Prostate gland (tissue), 2 donors: ENCODE results near the gene LRRC74A. TPM values are rescaled to one million over a fixed set of nuclear protein-coding genes. Genes with fewer than 3 reads are reported as not detected.

Source experiments
- DNase-seq: peaks from one replicate; pipeline ENCODE4 v3.0.0-alpha.2; 2019; ENCODE audit warnings: low spot score
- H3K27ac ChIP-seq, 2 donors: fragments of 200-600 bp; sonication (generic); 2 replicates each; pipeline ENCODE4 v1.5.1; 2017 to 2019
- H3K27me3 ChIP-seq: fragments of 200-600 bp; sonication (generic); replicated peaks from 2 replicates; pipeline ENCODE4 v1.5.1; 2019; ENCODE audit not compliant: insufficient read depth
- H3K36me3 ChIP-seq, 2 donors: fragments of 200-600 bp; sonication (generic); 1 replicate in 1 of 2; 2 replicates in 1 of 2; pipeline versions ENCODE4 v1.5.1 to v1.8.1; 2017 to 2019
- H3K4me1 ChIP-seq: fragments of 200-600 bp; sonication (generic); replicated peaks from 2 replicates; pipeline ENCODE4 v1.5.1; 2019
- H3K4me3 ChIP-seq, 2 donors: fragments of 200-600 bp; sonication (generic); 2 replicates each; pipeline ENCODE4 v1.5.1; 2017 to 2019
- H3K9me3 ChIP-seq: fragments of 200-600 bp; sonication (generic); 2 replicates; pipeline ENCODE4 v1.5.1; 2017
- POLR2A ChIP-seq: fragments of 450-650 bp; IDR thresholded peaks from one replicate; pipeline ENCODE4 v1.6.1; 2016; ENCODE audit warnings: antibody characterized with exemption, mild to moderate bottlenecking
- POLR2AphosphoS5 ChIP-seq: sonication (generic); formaldehyde crosslinking; IDR thresholded peaks from one replicate; pipeline ENCODE4 v1.6.1; 2017; ENCODE audit warnings: antibody characterized with exemption
- WGBS: methylation state at CpG from one replicate; pipeline ENCODE4 v1.1.5; 2018; 5-methylcytosine and 5-hydroxymethylcytosine counted together
- intact Hi-C: fragments of 100-400 bp; cut with DNase I; formaldehyde crosslinking; loops from one replicate; pipeline ENCODE4 v1.14.2; 2022
- total RNA-seq, 2 donors: library from RNA; depleted of rRNA; stranded (reverse); fragments of >200 nt; gene quantifications; one replicate each; pipeline ENCODE4 v1.1.0, GENCODE V29; 2016
- TF ChIP-seq, protein P1 (sequence below), 4 experiments: fragments of 200-600 bp in 2 of 4; fragments of 450-650 bp in 2 of 4; sonication (generic) in 2 of 4; IDR thresholded peaks; 1 replicate in 3 of 4; 2 replicates in 1 of 4; pipeline ENCODE4 v1.5.1; 2016 to 2019; ENCODE audit warnings: antibody characterized with exemption in 4 of 4, mild to moderate bottlenecking in 2 of 4, moderate library complexity in 2 of 4

The LRRC74A gene
- total RNA-seq, 2 donors from 2014 or later: 6.0 TPM; not detected in 1

DNA sequence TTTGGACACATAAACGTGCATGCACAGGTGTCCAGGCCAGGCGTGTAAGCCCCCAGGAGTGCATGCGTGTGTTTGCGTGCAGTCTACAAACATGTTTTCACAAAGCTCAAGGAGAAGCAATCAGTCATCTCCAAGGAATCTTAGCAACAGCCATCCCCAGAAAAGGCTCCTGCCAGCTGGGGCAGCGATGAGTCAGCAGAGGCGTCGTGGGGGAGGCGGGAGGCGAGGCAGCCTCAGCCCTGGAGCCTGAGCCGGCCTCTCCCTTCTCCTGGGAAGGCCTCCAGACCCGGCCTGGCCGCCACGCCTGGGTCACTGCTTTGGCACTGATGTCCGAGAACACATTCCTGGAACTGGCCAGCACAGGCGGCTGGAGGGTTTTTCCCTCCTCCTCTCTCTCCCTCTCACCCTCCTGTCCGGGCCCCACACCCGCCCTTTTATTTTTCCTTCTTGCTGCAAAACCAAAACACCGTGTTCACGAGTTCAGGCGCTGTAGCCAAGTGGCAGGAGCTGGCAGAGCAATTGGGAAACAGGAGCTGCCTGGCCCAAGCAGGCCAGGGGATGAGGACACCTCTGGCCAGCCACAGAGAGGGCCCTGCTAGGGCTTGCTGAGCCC lies 92.7 kb downstream of the LRRC74A start:
- H3K4me3 ChIP-seq: no peak overlapping the region
- intact Hi-C loops: loop anchor here (2.0 kb wide), 1 partner anchor 114 kb away; no protein-coding TSS in a partner anchor
- DNase-seq: peak; percentile 92

More for the DNA sequence above, 92.7 kb downstream of the LRRC74A start:
- WGBS: 8% methylated on average over 19 of the region's 20 CpGs
- TF ChIP-seq POLR2A: no peak
- TF ChIP-seq, protein P1, sequence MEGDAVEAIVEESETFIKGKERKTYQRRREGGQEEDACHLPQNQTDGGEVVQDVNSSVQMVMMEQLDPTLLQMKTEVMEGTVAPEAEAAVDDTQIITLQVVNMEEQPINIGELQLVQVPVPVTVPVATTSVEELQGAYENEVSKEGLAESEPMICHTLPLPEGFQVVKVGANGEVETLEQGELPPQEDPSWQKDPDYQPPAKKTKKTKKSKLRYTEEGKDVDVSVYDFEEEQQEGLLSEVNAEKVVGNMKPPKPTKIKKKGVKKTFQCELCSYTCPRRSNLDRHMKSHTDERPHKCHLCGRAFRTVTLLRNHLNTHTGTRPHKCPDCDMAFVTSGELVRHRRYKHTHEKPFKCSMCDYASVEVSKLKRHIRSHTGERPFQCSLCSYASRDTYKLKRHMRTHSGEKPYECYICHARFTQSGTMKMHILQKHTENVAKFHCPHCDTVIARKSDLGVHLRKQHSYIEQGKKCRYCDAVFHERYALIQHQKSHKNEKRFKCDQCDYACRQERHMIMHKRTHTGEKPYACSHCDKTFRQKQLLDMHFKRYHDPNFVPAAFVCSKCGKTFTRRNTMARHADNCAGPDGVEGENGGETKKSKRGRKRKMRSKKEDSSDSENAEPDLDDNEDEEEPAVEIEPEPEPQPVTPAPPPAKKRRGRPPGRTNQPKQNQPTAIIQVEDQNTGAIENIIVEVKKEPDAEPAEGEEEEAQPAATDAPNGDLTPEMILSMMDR (IDR thresholded peaks at IDR 0.05): peak in 1 of 4 experiments; percentile 27
- peak; percentile 79 for TF ChIP-seq POLR2AphosphoS5
- Histone ChIP-seq H3K4me1 (peaks cover 43% of the 10 kb centered on the region), H3K9me3 (no peaks in the 10 kb centered on the region), H3K27ac (peak overlapping the region; percentile 86 to 89), H3K27me3 (no peaks in the 10 kb centered on the region), H3K36me3 (no peaks in the 10 kb centered on the region)

Other genes with a start within 250 kb of the LRRC74A start
- gene VASH1, start 64.9 kb upstream of the LRRC74A start, total RNA-seq: 10 to 100 TPM in 1 of 2 donors, 1 to 10 TPM in 1; 2.1 to 19.8 TPM
- 10 to 100 TPM; 10.3 to 58.8 TPM for gene ANGEL1, start 13.5 kb upstream of the LRRC74A start, total RNA-seq
- 100 to 1,000 TPM; 113 to 141 TPM for gene IRF2BPL, start 202.3 kb downstream of the LRRC74A start, total RNA-seq